PC-9 (cell line): ENCODE measurements around the gene GCDH.

Experiments
- CTCF ChIP-seq: fragments of 200-600 bp; sonication (generic); conservative IDR thresholded peaks from 2 replicates; pipeline ENCODE4 v1.6.1; 2017; ENCODE audit warnings: mixed run types, antibody characterized with exemption, mild to moderate bottlenecking, moderate library complexity
- EZH2 ChIP-seq: fragments of 200-600 bp; sonication (generic); IDR thresholded peaks from 2 replicates; pipeline ENCODE4 v1.8.0; 2017; ENCODE audit warnings: antibody characterized with exemption, low read depth

GRCh38 chr19:12893582-12893981 is 2.6 kb downstream of the GCDH start:
- TF ChIP-seq CTCF, result no peak
- TF ChIP-seq EZH2, result no peak
